Uterus (tissue), 4 donors: ENCODE results near the gene INKA1. TPM values are rescaled to one million over a fixed set of nuclear protein-coding genes. Genes with fewer than 3 reads are reported as not detected.

Source experiments
- DNase-seq, 2 donors: peaks; one replicate each; pipeline ENCODE4 v3.0.0-alpha.2; 2019 to 2020
- H3K27ac ChIP-seq, 2 donors: fragments of 200-600 bp; sonication (generic); 1 replicate in 1 of 2; 2 replicates in 1 of 2; pipeline ENCODE4 v1.5.1; 2016 to 2018
- H3K27me3 ChIP-seq, 2 donors: fragments of 200-600 bp; sonication (generic); one replicate each; pipeline ENCODE4 v1.5.1; 2018 to 2019; ENCODE audit warnings: control low read depth in 1 of 2
- H3K36me3 ChIP-seq, 2 donors: fragments of 200-600 bp; sonication (generic); one replicate each; pipeline ENCODE4 v1.5.1; 2019; ENCODE audit warnings: control low read depth in 1 of 2
- H3K4me1 ChIP-seq, 2 donors: fragments of 200-600 bp; sonication (generic); one replicate each; pipeline ENCODE4 v1.5.1; 2018 to 2019; ENCODE audit warnings: control low read depth in 1 of 2
- H3K4me3 ChIP-seq, 2 donors: fragments of 200-600 bp; sonication (generic); 1 replicate in 1 of 2; 2 replicates in 1 of 2; pipeline ENCODE4 v1.5.1; 2018 to 2019; ENCODE audit warnings: mild to moderate bottlenecking in 1 of 2
- H3K9me3 ChIP-seq, 2 donors: fragments of 200-600 bp; sonication (generic); one replicate each; pipeline ENCODE4 v1.5.1; 2019; ENCODE audit warnings: control low read depth in 1 of 2
- CTCF ChIP-seq, 4 experiments: fragments of 200-600 bp in 2 of 4; fragments of 450-650 bp in 2 of 4; sonication (generic) in 2 of 4; IDR thresholded peaks; one replicate each; pipeline ENCODE4 v1.5.1; 2016 to 2019; ENCODE audit warnings: antibody characterized with exemption in 4 of 4, mild to moderate bottlenecking in 2 of 4, moderate library complexity in 1 of 4
- POLR2A ChIP-seq, 2 donors: fragments of 450-650 bp; IDR thresholded peaks; one replicate each; pipeline ENCODE4 v1.6.1; 2016; ENCODE audit warnings: antibody characterized with exemption in 2 of 2, mild to moderate bottlenecking in 1 of 2, moderate library complexity in 1 of 2
- intact Hi-C: fragments of 100-400 bp; cut with DNase I; formaldehyde crosslinking; loops from one replicate; pipeline ENCODE4 v1.15.1; 2023; ENCODE audit warnings: low total_unique reads
- total RNA-seq, 4 donors: library from RNA; depleted of rRNA in 3 of 4; stranded (reverse); fragments of >200 nt in 3 of 4; gene quantifications; one replicate each; pipeline versions ENCODE4 v1.1.0 to v1.2.4, GENCODE V29; 2014 to 2023
- donor health status: DM: yes; HTN: yes; CAD: no.

The INKA1 gene
- total RNA-seq, 4 donors from 2014 or later: 3.1 to 16.7 (median 6.6) TPM

GRCh38 chr3:49761661-49762060 lies 41.4 kb upstream of the INKA1 start:
- intact Hi-C loops: no loop called here
- TF ChIP-seq CTCF (IDR thresholded peaks at IDR 0.05): no peak
- TF ChIP-seq POLR2A (IDR thresholded peaks at IDR 0.05): no peak
- H3K36me3 ChIP-seq: no peaks in the 10 kb centered on the region
- no peaks in the 10 kb centered on the region for H3K4me1 ChIP-seq
- no peak for DNase-seq
- H3K4me3 ChIP-seq: no peak overlapping the region
- H3K27ac ChIP-seq: no peak overlapping the region
- H3K9me3 ChIP-seq: no peaks in the 10 kb centered on the region
- no peaks in the 10 kb centered on the region for H3K27me3 ChIP-seq

GRCh38 chr3:49763981-49764380 lies 39.1 kb upstream of the INKA1 start:
- no peak for DNase-seq
- intact Hi-C loops: no loop called here
- no peaks in the 10 kb centered on the region for H3K4me1 ChIP-seq

GRCh38 chr3:49769286-49769915 lies 33.7 kb upstream of the INKA1 start:
- TF ChIP-seq POLR2A (IDR thresholded peaks at IDR 0.05) (no peak), CTCF (IDR thresholded peaks at IDR 0.05) (no peak)
- H3K27me3 ChIP-seq: no peaks in the 10 kb centered on the region
- no peaks in the 10 kb centered on the region for H3K36me3 ChIP-seq
- no peak for DNase-seq
- H3K27ac ChIP-seq: no peak overlapping the region
- no peaks in the 10 kb centered on the region for H3K4me1 ChIP-seq
- intact Hi-C loops: no loop called here
- no peaks in the 10 kb centered on the region for H3K9me3 ChIP-seq
- no peak overlapping the region for H3K4me3 ChIP-seq

More at GRCh38 chr3:49763981-49764380, 39.1 kb upstream of the INKA1 start:
- no peaks in the 10 kb centered on the region for H3K9me3 ChIP-seq
- TF ChIP-seq CTCF (IDR thresholded peaks at IDR 0.05) (no peak), POLR2A (IDR thresholded peaks at IDR 0.05) (no peak)
- H3K27me3 ChIP-seq: no peaks in the 10 kb centered on the region
- no peak overlapping the region for H3K27ac ChIP-seq
- no peak overlapping the region for H3K4me3 ChIP-seq
- no peaks in the 10 kb centered on the region for H3K36me3 ChIP-seq

GRCh38 chr3:49769926-49770325 lies 33.1 kb upstream of the INKA1 start:
- DNase-seq: no peak
- Histone ChIP-seq H3K4me3 (no peak overlapping the region), H3K36me3 (no peaks in the 10 kb centered on the region), H3K27me3 (no peaks in the 10 kb centered on the region), H3K4me1 (no peaks in the 10 kb centered on the region), H3K27ac (no peak overlapping the region), H3K9me3 (no peaks in the 10 kb centered on the region)
- intact Hi-C loops: no loop called here
- TF ChIP-seq CTCF (IDR thresholded peaks at IDR 0.05) (no peak), POLR2A (IDR thresholded peaks at IDR 0.05) (no peak)

GRCh38 chr3:49771340-49771938 lies 31.6 kb upstream of the INKA1 start:
- no peaks in the 10 kb centered on the region for H3K4me1 ChIP-seq
- no peak overlapping the region for H3K4me3 ChIP-seq
- H3K36me3 ChIP-seq: no peaks in the 10 kb centered on the region
- no peak overlapping the region for H3K27ac ChIP-seq
- no peaks in the 10 kb centered on the region for H3K9me3 ChIP-seq
- DNase-seq: no peak
- intact Hi-C loops: no loop called here
- H3K27me3 ChIP-seq: no peaks in the 10 kb centered on the region
- no peak for TF ChIP-seq CTCF (IDR thresholded peaks at IDR 0.05)
- no peak for TF ChIP-seq POLR2A (IDR thresholded peaks at IDR 0.05)
